Measurements from ENCODE around the gene INSR. TPM values are rescaled to one million over a fixed set of nuclear protein-coding genes. Genes with fewer than 3 reads are reported as not detected.

Gene INSR
- total RNA-seq, 2 donors from 2014 or later: 58.7 to 62.2 TPM

DNA sequence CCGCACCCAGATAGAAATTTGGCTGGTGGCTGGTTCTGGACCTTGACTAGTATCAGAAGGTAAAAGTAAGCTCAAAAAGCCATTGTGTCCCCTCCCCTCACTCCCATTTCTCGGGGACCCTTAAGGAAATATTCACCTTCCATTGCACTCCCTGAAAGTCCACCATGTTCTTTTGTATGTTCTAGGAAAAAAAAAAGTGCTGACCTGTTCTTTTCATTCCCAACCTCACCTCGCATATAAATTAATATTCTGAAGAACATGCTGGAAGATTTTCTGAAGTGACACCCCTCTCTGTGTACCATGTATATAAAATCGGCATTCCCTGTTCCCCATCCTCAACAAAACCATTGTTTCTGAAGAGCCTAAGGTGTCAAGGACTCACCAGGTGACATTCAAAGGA, 181.5 kb downstream of the INSR start:
- no peak overlapping the region for H3K9ac ChIP-seq (ENCODE audit: low read depth in 2 of 2, low read length in 2 of 2)
- no peak for DNase-seq
- H3K4me3 ChIP-seq: no peak overlapping the region
- no peak for TF ChIP-seq CTCF (IDR thresholded peaks at IDR 0.05)
- no peaks in the 10 kb centered on the region for H3K36me3 ChIP-seq
- H3K4me1 ChIP-seq: no peaks in the 10 kb centered on the region
- intact Hi-C loops (cut with DNase I): no loop called here
- H3K27me3 ChIP-seq: no peaks in the 10 kb centered on the region
- H3K9me3 ChIP-seq: no peaks in the 10 kb centered on the region
- H3K27ac ChIP-seq: no peak overlapping the region

- no peaks in the 10 kb centered on the region for H3K27me3 ChIP-seq
- no peak for DNase-seq
- intact Hi-C loops (cut with DNase I): no loop called here
Measured at GRCh38 chr19:7109678-7110289, 184.4 kb downstream of the INSR start.

DNA sequence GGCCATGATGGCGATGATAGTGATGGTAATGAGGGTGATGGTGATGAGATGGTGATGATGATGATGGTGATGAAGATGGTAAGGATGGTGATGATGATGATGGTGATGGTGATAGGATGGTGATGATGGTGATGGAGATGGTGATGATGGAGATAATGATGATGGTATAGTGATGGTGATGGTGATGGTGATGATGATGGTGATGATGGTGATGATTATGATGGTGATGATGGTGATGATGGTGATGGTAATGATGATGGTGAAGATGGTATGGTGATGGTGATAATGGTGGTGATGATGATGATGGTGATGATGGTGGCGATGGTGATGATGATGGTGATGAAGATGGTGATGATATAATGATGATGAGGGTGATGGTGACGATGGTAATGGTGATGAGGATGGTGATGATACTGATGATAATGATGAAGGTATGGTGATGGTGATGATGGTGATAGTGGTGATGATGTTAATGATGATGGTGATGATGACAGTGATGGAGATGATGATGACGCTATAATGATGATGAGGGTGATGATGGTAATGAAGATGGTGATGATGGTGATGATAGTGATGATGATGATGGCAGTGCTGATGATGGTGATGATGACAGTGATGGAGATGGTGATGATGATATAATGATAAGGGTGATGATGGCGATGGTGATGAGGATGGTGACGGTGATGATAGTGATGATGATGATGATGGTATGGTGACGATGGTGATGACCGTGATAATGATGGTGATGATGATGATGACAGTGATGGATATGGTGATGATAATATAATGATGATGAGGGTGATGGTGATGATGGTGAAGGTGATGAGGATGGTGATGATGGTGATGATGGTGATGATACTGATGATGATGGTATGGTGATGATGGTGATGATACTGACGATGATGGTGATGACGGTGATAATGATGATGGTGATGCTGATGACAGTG, 187.2 kb downstream of the INSR start:
- no peaks in the 10 kb centered on the region for H3K9me3 ChIP-seq
- no peaks in the 10 kb centered on the region for H3K36me3 ChIP-seq
- no peak overlapping the region for H3K9ac ChIP-seq (ENCODE audit: low read depth in 2 of 2, low read length in 2 of 2)
- H3K4me1 ChIP-seq: no peaks in the 10 kb centered on the region
- H3K4me3 ChIP-seq: no peak overlapping the region
- intact Hi-C loops (cut with DNase I): no loop called here
- DNase-seq: no peak
- no peak overlapping the region for H3K27ac ChIP-seq
- no peaks in the 10 kb centered on the region for H3K27me3 ChIP-seq
- no peak for TF ChIP-seq CTCF (IDR thresholded peaks at IDR 0.05)

More at GRCh38 chr19:7109678-7110289, 184.4 kb downstream of the INSR start:
- no peaks in the 10 kb centered on the region for H3K36me3 ChIP-seq
- TF ChIP-seq CTCF (IDR thresholded peaks at IDR 0.05): no peak
- no peaks in the 10 kb centered on the region for H3K4me1 ChIP-seq
- no peak overlapping the region for H3K9ac ChIP-seq (ENCODE audit: low read depth in 2 of 2, low read length in 2 of 2)
- H3K9me3 ChIP-seq: no peaks in the 10 kb centered on the region
- no peak overlapping the region for H3K27ac ChIP-seq
- no peak overlapping the region for H3K4me3 ChIP-seq

GRCh38 chr19:7104747-7105447, 189.3 kb downstream of the INSR start:
- Histone ChIP-seq H3K4me1 (no peaks in the 10 kb centered on the region), H3K9me3 (no peaks in the 10 kb centered on the region), H3K27me3 (no peaks in the 10 kb centered on the region), H3K9ac (ENCODE audit: low read depth in 2 of 2, low read length in 2 of 2) (no peak overlapping the region), H3K4me3 (no peak overlapping the region), H3K36me3 (no peaks in the 10 kb centered on the region), H3K27ac (no peak overlapping the region)
- intact Hi-C loops (cut with DNase I): no loop called here
- DNase-seq: no peak
- no peak for TF ChIP-seq CTCF (IDR thresholded peaks at IDR 0.05)

DNA sequence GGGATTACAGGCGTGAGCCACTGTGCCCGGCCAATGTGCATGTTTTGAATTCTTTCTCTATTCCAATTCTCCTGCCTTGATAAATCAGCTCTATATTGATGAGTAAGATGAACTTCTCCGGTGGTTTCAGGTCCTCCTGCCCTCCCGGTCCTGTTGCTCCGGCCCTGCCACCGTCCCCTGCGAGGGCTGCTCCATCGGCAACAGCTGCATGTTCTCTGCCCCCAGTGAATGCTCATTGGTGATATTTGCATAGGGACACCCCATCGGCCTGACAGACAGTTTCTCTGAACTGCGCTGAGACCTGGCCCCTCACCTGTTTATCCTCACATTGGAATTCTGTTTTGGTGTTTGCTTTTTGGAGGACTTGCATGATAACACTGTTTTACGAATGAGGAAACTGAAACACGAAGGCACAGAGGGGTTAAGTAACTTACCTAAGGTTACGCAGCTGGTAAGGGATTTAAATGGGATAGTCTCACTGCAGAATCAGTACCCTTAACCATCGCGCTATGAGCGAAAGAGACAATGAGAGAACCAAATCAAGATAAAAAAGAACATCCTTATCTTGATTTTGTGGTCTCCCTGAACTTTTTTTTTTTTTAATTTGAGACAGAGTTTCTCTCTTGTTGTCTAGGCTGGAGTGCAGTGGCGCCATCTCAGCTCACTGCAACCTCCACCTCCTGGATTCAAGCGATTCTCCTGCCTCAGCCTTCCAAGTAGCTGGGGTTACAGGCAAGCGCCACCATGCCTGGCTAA, 192.5 kb downstream of the INSR start:
- H3K36me3 ChIP-seq: no peaks in the 10 kb centered on the region
- TF ChIP-seq CTCF (IDR thresholded peaks at IDR 0.05): no peak
- H3K4me3 ChIP-seq: no peak overlapping the region
- no peak overlapping the region for H3K27ac ChIP-seq
- no peaks in the 10 kb centered on the region for H3K4me1 ChIP-seq
- intact Hi-C loops (cut with DNase I): loop anchor here (2.0 kb wide), 1 partner anchor 239 kb away; no protein-coding TSS in a partner anchor
- H3K27me3 ChIP-seq: no peaks in the 10 kb centered on the region
- no peak overlapping the region for H3K9ac ChIP-seq (ENCODE audit: low read depth in 2 of 2, low read length in 2 of 2)
- no peaks in the 10 kb centered on the region for H3K9me3 ChIP-seq
- DNase-seq: no peak

Data from colonic mucosa (tissue), 4 donors.